H1 (cell line): ENCODE results near the gene UROC1. TPM values are rescaled to one million over a fixed set of nuclear protein-coding genes. Genes with fewer than 3 reads are reported as not detected.
A peak's percentile ranks its signal among the peaks of the same experiment; 100 is the strongest.

Experiments used
- CTCF ChIA-PET: fragments of 300-600 bp; sonication (Branson Sonifier 250); formaldehyde crosslinking; loops from one replicate; lab custom pipeline; 2021; ENCODE audit not compliant: partially characterized antibody; lab: Charles Lee
- POLR2A ChIA-PET: fragments of 300-600 bp; sonication (Branson Sonifier 250); formaldehyde crosslinking; loops from one replicate; lab custom pipeline; 2021; ENCODE audit warnings: inconsistent platforms; ENCODE audit not compliant: partially characterized antibody; lab: Charles Lee
- DNase-seq, 2 experiments: peaks; one replicate each; pipeline versions ENCODE4 v3.0.0 to v3.0.0-alpha.2; 2010 to 2022; ENCODE audit warnings: low spot score in 2 of 2, low read depth in 1 of 2, mixed read lengths in 1 of 2
- FAIRE-seq: peaks from 2 replicates; lab custom pipeline; 2011; peaks lifted over from hg19 to GRCh38; lab: Jason Lieb, UNC
- H2AFZ ChIP-seq: 2 replicates; pipeline ENCODE4 v1.8.1; 2012; ENCODE audit warnings: low read length, inconsistent platforms
- H2AK5ac ChIP-seq: 2 replicates; pipeline ENCODE4 v1.6.1; 2013; ENCODE audit warnings: low read depth, low read length
- H2BK120ac ChIP-seq: replicated peaks from 2 replicates; pipeline ENCODE3; 2013; ENCODE audit warnings: low read depth, low read length, inconsistent platforms
- H2BK12ac ChIP-seq: 2 replicates; pipeline ENCODE4 v1.6.1; 2013; ENCODE audit warnings: low read depth, low read length
- H2BK15ac ChIP-seq: 2 replicates; pipeline ENCODE4 v1.6.1; 2013; ENCODE audit warnings: low read length
- H2BK20ac ChIP-seq: 2 replicates; pipeline ENCODE4 v1.6.1; 2013; ENCODE audit warnings: low read length
- H2BK5ac ChIP-seq: 2 replicates; pipeline ENCODE4 v1.6.1; 2013; ENCODE audit warnings: low read depth, low read length
- H3K14ac ChIP-seq: 2 replicates; pipeline ENCODE4 v1.6.1; 2013; ENCODE audit warnings: inconsistent platforms; ENCODE audit not compliant: insufficient read length
- H3K18ac ChIP-seq: 2 replicates; pipeline ENCODE4 v1.6.1; 2013; ENCODE audit warnings: low read length; ENCODE audit errors: extremely low read depth
- H3K23ac ChIP-seq: 2 replicates; pipeline ENCODE4 v1.6.1; 2013; ENCODE audit warnings: inconsistent platforms; ENCODE audit not compliant: insufficient read length
- H3K23me2 ChIP-seq: 2 replicates; pipeline ENCODE4 v1.6.1; 2013; ENCODE audit warnings: low read depth, low read length
- H3K27ac ChIP-seq: 2 replicates; pipeline ENCODE4 v1.6.1; 2011; ENCODE audit warnings: low read depth, low read length, inconsistent platforms
- H3K27me3 ChIP-seq, 4 experiments: replicated peaks in 1 of 4; 1 replicate in 1 of 4; 2 replicates in 3 of 4; pipeline versions ENCODE4 v1.6.1 to v1.8.1; 2011 to 2013; ENCODE audit warnings: low read length in 3 of 4, mild to moderate bottlenecking in 3 of 4, inconsistent platforms in 2 of 4, mixed read lengths in 2 of 4, moderate library complexity in 1 of 4; ENCODE audit not compliant: control insufficient read depth in 3 of 4, insufficient read depth in 3 of 4; ENCODE audit errors: extremely low read depth in 1 of 4
- H3K36me3 ChIP-seq, 4 experiments: 2 replicates each; pipeline versions ENCODE4 v1.6.1 to v1.8.1; 2011 to 2013; ENCODE audit warnings: mild to moderate bottlenecking in 4 of 4, low read length in 3 of 4, moderate library complexity in 2 of 4, control low read depth in 1 of 4, inconsistent platforms in 1 of 4; ENCODE audit not compliant: insufficient read depth in 4 of 4, control insufficient read depth in 2 of 4
- H3K4ac ChIP-seq: replicated peaks from 2 replicates; pipeline ENCODE3; 2013; ENCODE audit warnings: low read length, low read depth, mixed read lengths, inconsistent platforms; ENCODE audit not compliant: insufficient read length
- H3K4me1 ChIP-seq, 4 experiments: replicated peaks in 1 of 4; 1 replicate in 1 of 4; 2 replicates in 3 of 4; pipeline versions ENCODE4 v1.6.1 to v1.8.1; 2011 to 2013; ENCODE audit warnings: low read length in 3 of 4, inconsistent platforms in 2 of 4, mixed read lengths in 1 of 4; ENCODE audit not compliant: insufficient read depth in 4 of 4, control insufficient read depth in 3 of 4
- H3K4me2 ChIP-seq, 2 experiments: 2 replicates each; pipeline versions ENCODE4 v1.6.1 to v1.8.1; 2011 to 2013; ENCODE audit warnings: low read depth in 2 of 2, low read length in 2 of 2, control low read depth in 1 of 2, inconsistent platforms in 1 of 2, mild to moderate bottlenecking in 1 of 2; ENCODE audit not compliant: insufficient read depth in 1 of 2
- H3K4me3 ChIP-seq, 4 experiments: fragments of 200-600, 300-600 bp in 1 of 4; sonication (generic), shearing (Covaris generic), sonication (Bioruptor Twin) in 1 of 4; 2 replicates each; pipeline versions ENCODE4 v1.5.1 to v1.8.1; 2011 to 2016; ENCODE audit warnings: low read length in 4 of 4, low read depth in 3 of 4, control low read depth in 2 of 4, inconsistent platforms in 2 of 4, mild to moderate bottlenecking in 2 of 4, mixed read lengths in 1 of 4, moderate library complexity in 1 of 4; ENCODE audit not compliant: insufficient read depth in 2 of 4; ENCODE audit errors: extremely low read depth in 1 of 4
- H3K56ac ChIP-seq: replicated peaks from 2 replicates; pipeline ENCODE3; 2013; ENCODE audit warnings: low read depth, mild to moderate bottlenecking, mixed read lengths, low read length, inconsistent platforms; ENCODE audit not compliant: insufficient read length
- H3K79me1 ChIP-seq: 2 replicates; pipeline ENCODE4 v1.6.1; 2013; ENCODE audit warnings: low read depth, low read length, control low read depth
- H3K79me2 ChIP-seq, 2 experiments: 2 replicates each; pipeline versions ENCODE4 v1.6.1 to v1.8.1; 2012 to 2013; ENCODE audit warnings: low read length in 2 of 2, mild to moderate bottlenecking in 2 of 2, inconsistent platforms in 1 of 2; ENCODE audit not compliant: insufficient read depth in 2 of 2, control insufficient read depth in 1 of 2
- H3K9ac ChIP-seq, 4 experiments: replicated peaks in 1 of 4; 1 replicate in 1 of 4; 2 replicates in 3 of 4; pipeline versions ENCODE4 v1.6.1 to v1.8.1; 2011 to 2013; ENCODE audit warnings: low read depth in 3 of 4, low read length in 3 of 4, control low read depth in 2 of 4, mild to moderate bottlenecking in 2 of 4, moderate library complexity in 2 of 4, inconsistent platforms in 1 of 4; ENCODE audit errors: extremely low read depth in 1 of 4
- H3K9me3 ChIP-seq, 2 experiments: 2 replicates each; pipeline versions ENCODE4 v1.6.1 to v1.8.1; 2012 to 2013; ENCODE audit warnings: mild to moderate bottlenecking in 2 of 2, moderate library complexity in 2 of 2, control low read depth in 1 of 2, inconsistent platforms in 1 of 2, low read depth in 1 of 2, low read length in 1 of 2, mixed read lengths in 1 of 2; ENCODE audit not compliant: insufficient read depth in 2 of 2
- H4K20me1 ChIP-seq, 2 experiments: replicated peaks in 1 of 2; 2 replicates each; pipeline versions ENCODE3 to v1.8.1; 2011 to 2013; ENCODE audit warnings: inconsistent platforms in 2 of 2, low read length in 2 of 2, mild to moderate bottlenecking in 1 of 2; ENCODE audit not compliant: insufficient read depth in 2 of 2, control insufficient read depth in 1 of 2
- H4K5ac ChIP-seq: 2 replicates; pipeline ENCODE4 v1.6.1; 2013; ENCODE audit warnings: low read length, low read depth, mixed read lengths, inconsistent platforms; ENCODE audit not compliant: insufficient read length
- H4K8ac ChIP-seq: 2 replicates; pipeline ENCODE4 v1.8.0; 2013; ENCODE audit warnings: mild to moderate bottlenecking, moderate library complexity, low read length, inconsistent platforms; ENCODE audit not compliant: insufficient read depth; ENCODE audit errors: extremely low read depth
- H4K91ac ChIP-seq: replicated peaks from 2 replicates; pipeline ENCODE3; 2013; ENCODE audit warnings: low read length, mixed read lengths, inconsistent platforms; ENCODE audit not compliant: insufficient read length
- BCL11A ChIP-seq, 2 experiments: IDR thresholded peaks; one replicate each; pipeline ENCODE4 v1.6.1; 2011; ENCODE audit warnings: low read depth in 2 of 2, low read length in 2 of 2, mild to moderate bottlenecking in 2 of 2
- CHD1 ChIP-seq: IDR thresholded peaks from 2 replicates; pipeline ENCODE4 v1.6.1; 2012; ENCODE audit warnings: low read depth, low read length, improper control_type of control experiment
- EP300 ChIP-seq, 2 experiments: IDR thresholded peaks; 1 replicate in 1 of 2; 2 replicates in 1 of 2; pipeline ENCODE4 v1.6.1; 2011 to 2012; ENCODE audit warnings: low read depth in 2 of 2, low read length in 2 of 2, mild to moderate bottlenecking in 2 of 2, borderline replicate concordance in 1 of 2, inconsistent platforms in 1 of 2, moderate library complexity in 1 of 2
- JUND ChIP-seq: IDR thresholded peaks from 2 replicates; pipeline ENCODE4 v1.6.1; 2011; ENCODE audit warnings: mild to moderate bottlenecking, improper control_type of control experiment, low read length
- NRF1 ChIP-seq: IDR thresholded peaks from 2 replicates; pipeline ENCODE4 v1.6.1; 2011; ENCODE audit warnings: mild to moderate bottlenecking, low read depth, low read length, improper control_type of control experiment
- RAD21 ChIP-seq, 2 experiments: IDR thresholded peaks in 1 of 2; conservative IDR thresholded peaks in 1 of 2; 2 replicates each; pipeline ENCODE4 v1.6.1; 2011; ENCODE audit warnings: low read depth in 2 of 2, low read length in 2 of 2, improper control_type of control experiment in 1 of 2, inconsistent platforms in 1 of 2, mild to moderate bottlenecking in 1 of 2, moderate library complexity in 1 of 2
- SIX5 ChIP-seq: IDR thresholded peaks from 2 replicates; pipeline ENCODE4 v1.6.1; 2011; ENCODE audit warnings: mild to moderate bottlenecking, low read depth, low read length
- SP1 ChIP-seq: IDR thresholded peaks from 2 replicates; pipeline ENCODE4 v1.6.1; 2011; ENCODE audit warnings: low read depth, low read length
- TAF7 ChIP-seq: optimal IDR thresholded peaks from 2 replicates; pipeline ENCODE3; 2011; ENCODE audit warnings: low read depth, mild to moderate bottlenecking, inconsistent platforms, low read length, moderate library complexity, borderline replicate concordance
- TCF12 ChIP-seq: IDR thresholded peaks from 2 replicates; pipeline ENCODE4 v1.6.1; 2011; ENCODE audit warnings: low read depth, mild to moderate bottlenecking, low read length
- YY1 ChIP-seq: IDR thresholded peaks from 2 replicates; pipeline ENCODE4 v1.6.1; 2011; ENCODE audit warnings: low read depth, mild to moderate bottlenecking, low read length
- WGBS, 2 experiments: shearing (Covaris generic) in 1 of 2; methylation state at CpG; one replicate each; pipeline versions ENCODE4 v1.1.6 to v1.1.7; 2013 to 2015; ENCODE audit warnings: low lambda C conversion rate in 2 of 2, mixed read lengths in 2 of 2, inconsistent platforms in 1 of 2, low coverage in 1 of 2, missing lambda C conversion rate in 1 of 2; ENCODE audit not compliant: insufficient replicate concordance in 2 of 2, insufficient coverage in 1 of 2, insufficient read length in 1 of 2; ENCODE audit errors: extremely low coverage in 1 of 2, missing lambda C conversion rate in 1 of 2; 5-methylcytosine and 5-hydroxymethylcytosine counted together
- polyA plus RNA-seq, 7 experiments: library from polyadenylated mRNA; depleted of rRNA in 3 of 7; stranded (reverse) in 5 of 7; unstranded in 2 of 7; fragments of >200 nt in 5 of 7; fragments of 200-250 nt in 2 of 7; gene quantifications; 1 replicate in 5 of 7; 2 replicates in 1 of 7; 4 replicates in 1 of 7; pipeline versions ENCODE4 v1.2.1 to v1.2.3, GENCODE V29; 2011 to 2013; ENCODE audit warnings: missing spikeins in 2 of 7, mixed read lengths in 2 of 7
- total RNA-seq: library from RNA; stranded (reverse); fragmentation: NEBNext Ultra II Directional; extraction: Animal tissue kit (Norgen Biotek cat#: 25700); gene quantifications from 2 replicates; pipeline ENCODE4 v1.2.1, GENCODE V29; 2021

Gene UROC1
- total and polyA plus RNA-seq, 2 of the 8 experiments (the other 6 are each of a cell fraction or from before 2014, with no cell fraction given), result 0.03 TPM; not detected in 1

DNA sequence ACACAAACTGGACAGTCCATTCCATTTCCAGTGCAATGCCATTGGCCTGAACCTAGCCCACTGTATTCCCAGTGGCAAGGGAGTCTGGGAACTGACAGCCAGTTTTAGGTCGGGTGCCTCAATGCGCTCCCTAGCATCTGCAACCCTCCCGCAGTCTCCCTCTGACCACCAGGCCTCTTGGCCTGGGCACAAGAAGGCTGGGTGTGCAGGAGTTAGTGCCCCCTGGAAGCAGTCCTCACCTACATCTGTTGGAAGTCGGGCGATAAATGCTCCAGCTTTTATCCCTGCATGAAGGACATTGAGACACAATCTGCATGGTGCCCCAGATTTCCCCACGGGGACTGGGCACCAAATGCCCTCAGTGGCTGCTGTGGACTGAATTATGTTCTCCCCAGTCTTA is 28.4 kb upstream of the UROC1 start:
- Histone ChIP-seq H3K23ac (no peak overlapping the region), H3K23me2 (peaks cover 3% of the 10 kb centered on the region; the same call in 1 of the 2 replicates), H3K9me3 (no peaks in the 10 kb centered on the region), H4K20me1 (no peaks in the 10 kb centered on the region), H3K79me2 (no peaks in the 10 kb centered on the region), H3K56ac (no peak overlapping the region), H3K36me3 (no peaks in the 10 kb centered on the region; a peak in 1 of 8 replicates), H3K14ac (no peak overlapping the region), H2AFZ (no peak overlapping the region), H4K5ac (no peak overlapping the region), H3K4ac (no peak overlapping the region), H2BK20ac (no peak overlapping the region; the same call in 1 of the 2 replicates), H2BK120ac (no peak overlapping the region), H3K4me1 (peaks cover 0 to 20% (median 10%) of the 10 kb centered on the region in 4 experiments; a peak in 6 of 7 replicates), H3K27me3 (peaks cover 0 to 5% (median 2%) of the 10 kb centered on the region in 4 experiments; a peak in 1 of 7 replicates), H4K8ac (no peak overlapping the region), H2BK15ac (no peak overlapping the region), H4K91ac (peak overlapping the region; percentile 20), H3K79me1 (no peaks in the 10 kb centered on the region), H2BK5ac (no peak overlapping the region), H3K9ac (no peak overlapping the region), H2BK12ac (peak overlapping the region; percentile 23; the same call in 1 of the 2 replicates), H3K4me2 (no peak overlapping the region), H2AK5ac (no peak overlapping the region), H3K27ac (no peak overlapping the region), H3K18ac (no peak overlapping the region), H3K4me3 (no peak overlapping the region)
- no peak for DNase-seq
- no peak for TF ChIP-seq EP300 (IDR thresholded peaks at IDR 0.05; ENCODE audit: borderline replicate concordance in 1 of 2, low read depth in 2 of 2, low read length in 2 of 2)
- no peak for TF ChIP-seq JUND
- TF ChIP-seq NRF1, result no peak
- TF ChIP-seq SP1, result no peak
- TF ChIP-seq BCL11A (IDR thresholded peaks at IDR 0.05; ENCODE audit: low read depth in 2 of 2, low read length in 2 of 2), result no peak
- no peak for TF ChIP-seq YY1
- no peak for TF ChIP-seq SIX5
- no peak for TF ChIP-seq CHD1
- no peak for TF ChIP-seq TAF7
- no peak for TF ChIP-seq TCF12
- no peak for TF ChIP-seq RAD21 (IDR thresholded peaks at IDR 0.05 in 1 of 2, conservative IDR thresholded peaks at IDR 0.05 in 1 of 2; ENCODE audit: low read depth in 2 of 2, low read length in 2 of 2)
- FAIRE-seq, result no peak
- POLR2A ChIA-PET, result interaction anchor here (0.8 kb wide), 1 partner anchor 24 kb away, joined by 3 read pairs; no protein-coding TSS in a partner anchor
- 97% methylated on average over 6 of the region's 6 CpGs; no CpG with 5 or more reads in 1 of the 2 experiments for WGBS, 2 experiments
- CTCF ChIA-PET, result interaction anchor here (0.6 to 1.5 kb wide), 3 partner anchors 8 to 133 kb away, joined by 3 to 5 read pairs (median 3); no protein-coding TSS in a partner anchor
